SK-N-MC (cell line): Measurements from ENCODE around the gene CPNE8.

Source experiments
- EZH2 ChIP-seq: fragments of 200-600 bp; sonication (generic); IDR thresholded peaks from one replicate; pipeline ENCODE4 v1.6.1; 2017; ENCODE audit warnings: antibody characterized with exemption
- FOXP2 ChIP-seq: optimal IDR thresholded peaks from 2 replicates; pipeline ENCODE3; 2011; ENCODE audit warnings: mild to moderate bottlenecking, moderate library complexity; ENCODE audit not compliant: insufficient read depth; ENCODE audit errors: extremely low read length, control extremely low read depth
- POLR2AphosphoS5 ChIP-seq: IDR thresholded peaks from 2 replicates; pipeline ENCODE4 v1.6.1; 2012; ENCODE audit warnings: mild to moderate bottlenecking, low read depth, low read length, borderline replicate concordance

- no peak for TF ChIP-seq EZH2
- TF ChIP-seq POLR2AphosphoS5 = no peak
- no peak for TF ChIP-seq FOXP2
Measured at GRCh38 chr12:38886064-38886463, 19.3 kb downstream of the CPNE8 start.
